Esophagus squamous epithelium (tissue), 4 donors: ENCODE measurements around the gene ZNF366.

Experiments used
- CTCF ChIP-seq, 6 experiments: fragments of 450-650 bp in 4 of 6; fragments of 200-600 bp in 2 of 6; sonication (generic) in 2 of 6; IDR thresholded peaks; one replicate each; pipeline ENCODE4 v1.5.1; 2016 to 2019; ENCODE audit warnings: antibody characterized with exemption in 6 of 6, mild to moderate bottlenecking in 4 of 6, moderate library complexity in 4 of 6
- POLR2A ChIP-seq, 4 donors: fragments of 450-650 bp; IDR thresholded peaks; one replicate each; pipeline ENCODE4 v1.6.1; 2017; ENCODE audit warnings: antibody characterized with exemption in 4 of 4, mild to moderate bottlenecking in 4 of 4, moderate library complexity in 3 of 4

GRCh38 chr5:72507231-72507906, at the start of gene ZNF366:
- TF ChIP-seq CTCF (IDR thresholded peaks at IDR 0.05) (no peak), POLR2A (IDR thresholded peaks at IDR 0.05) (no peak)
